Parathyroid adenoma (tissue), 2 donors: Measurements from ENCODE around the gene CECR2.

ENCODE experiments used
- H2AFZ ChIP-seq: fragments of 300-600 bp; sonication (generic); one replicate; pipeline ENCODE4 v1.7.0; 2017; ENCODE audit warnings: antibody characterized with exemption, mild to moderate bottlenecking
- H3K27ac ChIP-seq: fragments of 300-600 bp; sonication (generic); one replicate; pipeline ENCODE4 v1.7.0; 2017
- H3K27me3 ChIP-seq: fragments of 300-600 bp; sonication (generic); one replicate; pipeline ENCODE4 v1.7.0; 2017; ENCODE audit warnings: low read length; ENCODE audit not compliant: control insufficient read depth, insufficient read depth
- H3K36me3 ChIP-seq: fragments of 300-600 bp; sonication (generic); one replicate; pipeline ENCODE4 v1.7.0; 2017; ENCODE audit warnings: low read length; ENCODE audit not compliant: control insufficient read depth, insufficient read depth
- H3K4me1 ChIP-seq: fragments of 300-600 bp; sonication (generic); one replicate; pipeline ENCODE4 v1.7.0; 2017; ENCODE audit warnings: control low read depth
- H3K4me2 ChIP-seq: fragments of 300-600 bp; sonication (generic); one replicate; pipeline ENCODE4 v1.7.0; 2017; ENCODE audit warnings: low read length
- H3K4me3 ChIP-seq: fragments of 300-600 bp; sonication (generic); one replicate; pipeline ENCODE4 v1.7.0; 2017; ENCODE audit warnings: low read depth, low read length
- H3K79me2 ChIP-seq: fragments of 300-600 bp; sonication (generic); one replicate; pipeline ENCODE4 v1.7.0; 2017; ENCODE audit warnings: control low read depth
- H3K9ac ChIP-seq: fragments of 300-600 bp; sonication (generic); one replicate; pipeline ENCODE4 v1.7.0; 2017; ENCODE audit warnings: mild to moderate bottlenecking
- H3K9me3 ChIP-seq: fragments of 300-600 bp; sonication (generic); one replicate; pipeline ENCODE4 v1.7.0; 2017; ENCODE audit warnings: low read length; ENCODE audit not compliant: control insufficient read depth
- CTCF ChIP-seq: fragments of 300-600 bp; sonication (generic); IDR thresholded peaks from one replicate; pipeline ENCODE4 v1.7.0; 2017; ENCODE audit warnings: antibody characterized with exemption, mild to moderate bottlenecking
- donor health status: primary hyperparathyroidism.

The CECR2 gene

GRCh38 chr22:17583151-17583550, 213.9 kb downstream of the CECR2 start:
- Histone ChIP-seq H3K4me3 (no peak overlapping the region), H2AFZ (no peak overlapping the region), H3K27ac (no peak overlapping the region), H3K27me3 (no peaks in the 10 kb centered on the region), H3K4me1 (no peaks in the 10 kb centered on the region), H3K36me3 (no peaks in the 10 kb centered on the region), H3K9me3 (no peaks in the 10 kb centered on the region), H3K9ac (no peak overlapping the region), H3K4me2 (no peak overlapping the region), H3K79me2 (no peaks in the 10 kb centered on the region)
- TF ChIP-seq CTCF, result no peak

- no peak overlapping the region for H3K9ac ChIP-seq
- H3K27ac ChIP-seq, result no peak overlapping the region
- no peak overlapping the region for H3K4me2 ChIP-seq
- no peak overlapping the region for H3K4me3 ChIP-seq
- no peaks in the 10 kb centered on the region for H3K36me3 ChIP-seq
- no peaks in the 10 kb centered on the region for H3K27me3 ChIP-seq
- TF ChIP-seq CTCF, result no peak
- H3K79me2 ChIP-seq, result no peaks in the 10 kb centered on the region
- H2AFZ ChIP-seq, result no peak overlapping the region
- no peaks in the 10 kb centered on the region for H3K9me3 ChIP-seq
- no peaks in the 10 kb centered on the region for H3K4me1 ChIP-seq
Measured at GRCh38 chr22:17586831-17587440, 217.7 kb downstream of the CECR2 start.

- TF ChIP-seq CTCF, result no peak
- no peaks in the 10 kb centered on the region for H3K9me3 ChIP-seq
- H3K4me1 ChIP-seq, result no peaks in the 10 kb centered on the region
- H3K27ac ChIP-seq, result no peak overlapping the region
- H3K9ac ChIP-seq, result no peak overlapping the region
- no peak overlapping the region for H3K4me3 ChIP-seq
- no peak overlapping the region for H2AFZ ChIP-seq
- H3K27me3 ChIP-seq, result no peaks in the 10 kb centered on the region
- no peaks in the 10 kb centered on the region for H3K79me2 ChIP-seq
- H3K36me3 ChIP-seq, result no peaks in the 10 kb centered on the region
- no peak overlapping the region for H3K4me2 ChIP-seq
Measured at GRCh38 chr22:17587629-17588028, 218.4 kb downstream of the CECR2 start.

GRCh38 chr22:17588606-17589005, 219.3 kb downstream of the CECR2 start:
- Histone ChIP-seq H3K9ac (no peak overlapping the region), H3K79me2 (no peaks in the 10 kb centered on the region), H2AFZ (no peak overlapping the region), H3K4me2 (no peak overlapping the region), H3K4me3 (no peak overlapping the region), H3K4me1 (no peaks in the 10 kb centered on the region), H3K27ac (no peak overlapping the region), H3K36me3 (no peaks in the 10 kb centered on the region), H3K9me3 (no peaks in the 10 kb centered on the region), H3K27me3 (no peaks in the 10 kb centered on the region)
- no peak for TF ChIP-seq CTCF

GRCh38 chr22:17589810-17590375, 220.6 kb downstream of the CECR2 start:
- no peak overlapping the region for H3K9ac ChIP-seq
- H3K4me1 ChIP-seq, result no peaks in the 10 kb centered on the region
- H3K36me3 ChIP-seq, result no peaks in the 10 kb centered on the region
- no peak overlapping the region for H2AFZ ChIP-seq
- H3K9me3 ChIP-seq, result no peaks in the 10 kb centered on the region
- no peak overlapping the region for H3K4me3 ChIP-seq
- H3K4me2 ChIP-seq, result no peak overlapping the region
- no peaks in the 10 kb centered on the region for H3K27me3 ChIP-seq
- no peak for TF ChIP-seq CTCF
- H3K27ac ChIP-seq, result no peak overlapping the region
- no peaks in the 10 kb centered on the region for H3K79me2 ChIP-seq
